Liver (tissue), 3 donors: ENCODE data around the gene SCN4A.

Experiments used
- CTCF ChIP-seq: fragments of 150-350 bp; IDR thresholded peaks from 2 replicates; pipeline ENCODE4 v1.5.1; 2017; ENCODE audit warnings: improper control_type of control experiment, low read depth, low read length; ENCODE audit not compliant: missing input control
- HNF4G ChIP-seq: IDR thresholded peaks from 2 replicates; pipeline ENCODE4 v1.6.1; 2016; ENCODE audit warnings: antibody characterized with exemption
- RXRA ChIP-seq, 2 donors: IDR thresholded peaks; 2 replicates each; pipeline ENCODE4 v1.6.1; 2017 to 2018; ENCODE audit warnings: antibody characterized with exemption in 2 of 2, mild to moderate bottlenecking in 1 of 2
- YY1 ChIP-seq: IDR thresholded peaks from 2 replicates; pipeline ENCODE4 v1.6.1; 2016; ENCODE audit warnings: antibody characterized with exemption, mild to moderate bottlenecking
- donor health status: healthy.
- donor health status: healthy.

DNA sequence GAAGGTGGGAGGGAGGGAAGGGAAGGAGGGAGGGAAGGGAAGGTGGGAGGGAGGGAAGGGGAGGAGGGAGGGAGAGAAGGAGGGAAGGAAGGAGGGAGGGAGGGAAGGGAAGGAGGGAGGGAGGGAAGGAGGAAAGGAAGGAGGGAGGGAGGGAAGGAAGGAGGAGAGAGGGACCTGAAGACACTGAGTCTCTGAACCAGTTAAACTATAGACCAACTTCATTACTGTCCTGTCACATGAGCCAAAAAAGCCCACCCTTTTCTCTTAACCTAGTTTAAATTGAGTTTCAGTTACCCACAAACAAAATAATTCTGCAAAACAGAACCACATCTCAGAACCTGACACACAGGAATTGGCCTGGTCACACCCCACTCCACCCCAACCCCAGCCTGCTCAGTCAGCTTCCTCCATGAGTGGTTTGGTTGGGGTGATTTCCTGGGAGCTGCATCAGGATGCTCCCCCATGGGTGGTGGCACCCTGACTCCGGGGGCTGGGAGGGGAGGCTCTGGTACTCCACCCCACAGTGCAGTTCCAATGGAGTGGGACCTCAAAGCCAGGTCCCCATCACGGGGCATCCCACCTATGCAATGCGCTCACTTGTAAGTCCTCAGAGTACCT is 20.8 kb upstream of the SCN4A start:
- no peak for TF ChIP-seq YY1
- no peak for TF ChIP-seq CTCF
- no peak for TF ChIP-seq HNF4G
- TF ChIP-seq RXRA (IDR thresholded peaks at IDR 0.05) = no peak
